Neuron (in vitro differentiated cells): ENCODE data around the gene FGF1.

Experiments
- H2AFZ ChIP-seq: one replicate; pipeline ENCODE4 v1.6.1; 2013; ENCODE audit warnings: low read depth, mild to moderate bottlenecking, inconsistent platforms, low read length, moderate library complexity
- H3K27me3 ChIP-seq: one replicate; pipeline ENCODE4 v1.6.1; 2013; ENCODE audit warnings: low read length; ENCODE audit not compliant: insufficient read depth
- H3K36me3 ChIP-seq: one replicate; pipeline ENCODE4 v1.6.1; 2013; ENCODE audit warnings: low read length; ENCODE audit not compliant: insufficient read depth
- H3K4me1 ChIP-seq: one replicate; pipeline ENCODE4 v1.6.1; 2013; ENCODE audit warnings: low read length; ENCODE audit not compliant: insufficient read depth
- H3K4me3 ChIP-seq: 2 replicates; pipeline ENCODE4 v1.5.1; 2013; ENCODE audit warnings: mild to moderate bottlenecking, low read length, moderate library complexity
- H3K9me3 ChIP-seq: one replicate; pipeline ENCODE4 v1.6.1; 2013; ENCODE audit warnings: low read length

FGF1 gene

DNA sequence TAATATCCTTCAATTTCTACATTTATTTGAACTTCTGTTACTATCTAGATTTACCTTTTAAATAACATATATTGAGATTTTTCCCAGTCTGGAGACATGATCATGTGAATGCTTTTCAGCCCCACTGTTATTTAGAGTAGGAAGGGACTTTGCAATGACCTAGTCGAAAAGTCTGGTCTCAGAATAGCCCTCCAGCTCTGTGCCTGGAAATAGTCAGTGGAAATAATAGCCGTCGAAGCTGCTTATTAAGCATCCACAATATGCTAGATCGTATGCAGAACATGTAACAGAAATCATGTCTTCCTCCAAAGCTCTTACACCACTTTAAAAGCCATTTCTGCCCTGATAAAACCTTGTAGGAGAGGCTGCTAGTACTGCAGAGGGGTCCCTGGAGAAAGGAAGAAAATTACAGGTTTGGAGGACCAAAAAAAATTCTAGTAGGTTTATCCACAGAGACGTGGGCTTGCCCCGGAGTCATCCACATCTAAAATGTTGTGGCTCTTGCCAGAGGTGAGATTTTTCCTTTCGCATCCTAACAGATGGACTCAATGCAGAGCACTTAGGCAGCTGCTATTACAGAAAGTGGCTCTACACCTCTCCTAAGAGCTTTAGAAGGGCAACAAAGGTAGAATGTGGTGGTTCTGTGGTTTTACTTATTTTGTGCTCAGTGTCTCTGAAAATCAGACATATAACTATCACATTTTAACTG lies 2.5 kb upstream of the FGF1 start:
- Histone ChIP-seq H3K4me3 (no peak overlapping the region), H3K9me3 (no peaks in the 10 kb centered on the region), H3K27me3 (no peaks in the 10 kb centered on the region), H3K36me3 (no peaks in the 10 kb centered on the region), H2AFZ (no peak overlapping the region), H3K4me1 (peaks cover 28% of the 10 kb centered on the region)

DNA sequence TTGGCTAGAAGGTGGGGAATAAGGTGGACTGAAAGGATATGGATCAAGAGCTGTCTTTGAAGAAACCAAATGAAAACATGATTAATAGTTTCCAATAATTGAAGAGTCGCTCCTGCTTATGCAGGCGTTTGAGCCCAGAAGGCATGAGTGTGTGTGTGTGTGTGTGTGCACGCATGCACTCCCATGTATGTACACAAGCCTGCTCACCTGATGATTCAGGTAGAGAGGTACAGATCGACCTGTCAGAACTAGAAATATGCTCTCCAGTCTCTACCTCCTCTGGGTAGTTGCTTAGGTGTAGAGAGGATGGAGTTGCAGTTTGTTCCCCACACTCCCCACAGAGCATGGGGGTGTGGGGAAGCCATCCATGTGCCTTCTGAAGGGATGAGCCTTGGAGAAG lies 1.1 kb upstream of the FGF1 start:
- Histone ChIP-seq H2AFZ (no peak overlapping the region), H3K4me1 (peaks cover 28% of the 10 kb centered on the region), H3K36me3 (no peaks in the 10 kb centered on the region), H3K4me3 (no peak overlapping the region), H3K27me3 (no peaks in the 10 kb centered on the region), H3K9me3 (no peaks in the 10 kb centered on the region)

DNA sequence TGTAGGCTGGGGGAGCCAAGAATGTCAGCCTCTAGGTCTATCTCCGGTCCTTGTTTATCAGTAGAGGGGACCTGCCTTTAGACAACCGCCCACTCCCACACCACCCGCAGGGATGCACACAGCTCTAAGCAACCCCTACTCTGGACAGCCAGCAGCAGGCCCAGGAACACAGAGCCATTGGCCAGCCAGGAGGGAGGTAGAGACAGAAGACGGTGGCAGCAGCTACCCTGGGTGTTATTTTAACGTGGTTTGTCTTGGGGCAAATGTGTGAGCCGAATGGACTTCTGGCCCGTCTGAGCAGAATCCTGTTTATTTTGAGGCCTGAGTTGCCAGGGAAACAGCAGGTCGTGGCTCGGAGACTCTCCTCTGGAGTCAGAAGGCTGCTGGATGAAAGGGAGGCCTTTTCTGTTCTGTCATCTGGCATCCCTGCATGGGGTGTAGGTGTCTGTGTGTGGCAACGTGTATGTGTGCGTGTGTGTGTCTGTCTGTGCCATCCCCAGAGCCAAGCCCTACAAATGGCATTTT lies 382 bp upstream of the FGF1 start:
- Histone ChIP-seq H3K36me3 (no peaks in the 10 kb centered on the region), H3K27me3 (no peaks in the 10 kb centered on the region), H3K4me3 (no peak overlapping the region), H2AFZ (no peak overlapping the region), H3K4me1 (peaks cover 28% of the 10 kb centered on the region), H3K9me3 (no peaks in the 10 kb centered on the region)

DNA sequence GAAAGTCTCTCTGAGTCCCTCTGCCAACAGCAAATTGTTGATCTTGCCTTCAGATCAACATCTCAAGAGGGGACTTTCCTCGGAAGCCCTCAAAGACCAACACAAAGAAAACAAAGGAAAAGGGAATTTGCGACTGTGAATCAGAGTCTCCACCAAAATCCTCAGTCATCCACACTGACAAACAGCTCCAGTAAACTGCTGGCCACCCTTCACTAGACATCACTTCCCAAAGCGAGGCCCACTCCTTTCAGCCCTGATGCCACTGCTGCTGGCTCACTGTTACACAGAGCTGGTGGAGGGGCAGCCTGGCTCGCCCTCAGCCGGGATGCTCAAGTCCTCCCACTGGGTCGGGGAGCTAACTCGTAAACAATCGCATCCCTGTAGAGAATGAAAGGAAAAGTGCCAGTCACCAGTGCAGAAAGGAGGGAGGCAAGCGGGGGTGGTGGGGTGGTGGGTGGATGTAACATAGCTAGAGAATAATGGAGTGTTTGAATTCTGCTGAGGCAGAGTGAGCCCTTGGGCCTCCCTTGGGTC lies 1.3 kb downstream of the FGF1 start:
- Histone ChIP-seq H3K4me3 (peak overlapping the region; percentile 0), H3K9me3 (no peaks in the 10 kb centered on the region), H3K4me1 (peaks cover 28% of the 10 kb centered on the region), H3K36me3 (no peaks in the 10 kb centered on the region), H2AFZ (peak overlapping the region; percentile 44), H3K27me3 (no peaks in the 10 kb centered on the region)

DNA sequence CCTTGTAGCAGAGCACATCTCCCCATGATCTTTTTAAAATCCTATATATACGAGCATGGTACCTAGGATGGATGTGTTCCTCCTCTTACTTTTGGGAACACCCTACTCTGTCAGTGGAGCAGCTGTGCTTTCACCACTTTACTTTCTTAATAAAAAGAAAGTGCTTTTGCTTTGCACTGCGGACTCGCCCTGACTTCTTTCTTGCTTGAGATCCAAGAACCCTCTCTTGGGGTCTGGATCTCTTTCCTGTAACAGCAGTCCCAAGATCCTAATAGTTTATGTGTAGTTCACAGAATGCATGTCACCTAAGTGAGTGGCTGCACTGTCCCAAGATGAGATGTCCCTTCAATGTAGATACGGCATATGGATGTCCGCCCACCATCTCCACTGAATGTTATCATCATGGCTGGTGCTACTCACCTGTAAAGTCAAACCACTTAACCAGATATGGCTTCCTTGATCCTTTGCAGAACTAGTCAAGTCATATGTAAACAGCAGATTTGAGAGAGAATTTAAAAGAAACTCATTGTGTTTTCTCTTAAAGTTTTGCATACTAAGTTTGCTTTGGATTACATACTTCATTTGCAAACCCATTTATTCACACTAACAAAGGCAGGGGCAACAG lies 1.9 kb downstream of the FGF1 start:
- Histone ChIP-seq H3K27me3 (no peaks in the 10 kb centered on the region), H3K4me3 (peak overlapping the region; percentile 0), H3K36me3 (no peaks in the 10 kb centered on the region), H3K4me1 (peaks cover 28% of the 10 kb centered on the region), H2AFZ (peak overlapping the region; percentile 44), H3K9me3 (no peaks in the 10 kb centered on the region)

DNA sequence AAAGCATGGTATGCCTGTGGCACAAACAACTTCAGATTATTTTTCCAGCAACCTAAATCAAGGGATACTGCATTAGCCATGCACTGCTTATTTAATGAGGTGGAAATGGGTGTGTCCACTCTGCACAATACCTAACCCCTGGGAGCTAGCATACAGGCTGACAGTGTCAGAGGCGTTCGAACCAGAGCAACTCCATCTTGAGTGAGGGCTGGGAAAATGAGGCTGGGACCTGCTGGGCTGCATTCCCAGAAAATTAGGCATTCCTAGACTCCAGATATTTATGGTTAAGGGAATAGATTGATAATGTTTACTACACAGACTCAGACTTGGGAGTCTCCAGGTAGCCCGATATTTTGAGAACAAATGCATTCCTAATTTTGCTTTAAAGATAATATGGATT lies 2.8 kb downstream of the FGF1 start:
- Histone ChIP-seq H3K4me3 (no peak overlapping the region), H3K36me3 (no peaks in the 10 kb centered on the region), H3K27me3 (no peaks in the 10 kb centered on the region), H3K9me3 (no peaks in the 10 kb centered on the region), H2AFZ (no peak overlapping the region), H3K4me1 (peaks cover 32% of the 10 kb centered on the region)

DNA sequence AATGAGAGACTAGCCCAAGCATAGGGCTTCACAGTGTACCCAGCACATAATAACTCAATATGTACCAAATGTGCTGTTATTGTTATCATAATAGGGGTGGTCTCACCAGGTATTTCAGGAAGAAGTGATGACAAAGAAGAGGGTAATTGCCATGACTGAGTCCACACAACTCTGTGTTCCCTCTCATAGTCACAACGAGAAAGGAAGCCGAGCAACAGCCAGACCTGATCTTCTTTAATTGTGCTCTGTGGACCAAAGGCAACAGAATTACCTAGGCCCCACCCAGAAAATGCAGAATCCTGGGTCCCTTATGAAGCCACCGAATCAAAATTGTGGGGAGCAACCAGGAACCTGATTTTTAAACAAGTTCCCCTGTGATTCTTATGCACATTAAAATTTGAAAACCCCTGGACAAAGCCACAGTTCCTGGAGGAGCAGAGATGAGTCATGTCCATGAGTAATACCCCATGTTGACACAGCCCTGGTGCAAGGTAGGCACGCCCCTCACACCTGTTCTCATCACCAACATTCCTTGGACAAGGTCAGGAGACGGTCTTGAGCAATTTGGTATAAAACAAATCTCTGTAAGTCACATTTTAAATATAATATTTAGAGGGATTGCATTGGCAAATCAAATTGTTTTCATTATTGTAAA lies 5.2 kb downstream of the FGF1 start:
- H3K27me3 ChIP-seq = no peaks in the 10 kb centered on the region
- H3K36me3 ChIP-seq = no peaks in the 10 kb centered on the region
- H3K4me1 ChIP-seq = peaks cover 23% of the 10 kb centered on the region
- H3K4me3 ChIP-seq = no peak overlapping the region
- no peak overlapping the region for H2AFZ ChIP-seq
- no peaks in the 10 kb centered on the region for H3K9me3 ChIP-seq

DNA sequence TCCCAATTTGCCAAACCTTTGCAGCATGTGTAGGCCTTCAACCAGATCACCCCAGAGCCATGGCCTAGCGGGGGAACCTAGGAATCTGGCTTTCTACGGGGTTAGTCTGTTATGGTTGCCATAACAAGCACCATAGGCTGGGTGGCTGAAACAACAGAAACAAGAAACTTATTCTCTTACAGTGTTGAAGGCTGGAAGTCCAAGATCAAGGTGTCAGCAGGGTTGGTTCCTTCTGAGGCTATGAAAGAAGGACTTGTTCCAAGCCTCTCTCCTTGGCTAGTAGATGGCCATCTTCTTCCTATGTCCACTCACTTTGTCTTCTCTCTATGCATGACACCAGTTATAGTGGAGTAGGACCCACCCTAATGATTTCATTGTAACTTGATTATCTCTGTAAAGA lies 6.1 kb downstream of the FGF1 start:
- Histone ChIP-seq H3K4me3 (no peak overlapping the region), H2AFZ (no peak overlapping the region)

DNA sequence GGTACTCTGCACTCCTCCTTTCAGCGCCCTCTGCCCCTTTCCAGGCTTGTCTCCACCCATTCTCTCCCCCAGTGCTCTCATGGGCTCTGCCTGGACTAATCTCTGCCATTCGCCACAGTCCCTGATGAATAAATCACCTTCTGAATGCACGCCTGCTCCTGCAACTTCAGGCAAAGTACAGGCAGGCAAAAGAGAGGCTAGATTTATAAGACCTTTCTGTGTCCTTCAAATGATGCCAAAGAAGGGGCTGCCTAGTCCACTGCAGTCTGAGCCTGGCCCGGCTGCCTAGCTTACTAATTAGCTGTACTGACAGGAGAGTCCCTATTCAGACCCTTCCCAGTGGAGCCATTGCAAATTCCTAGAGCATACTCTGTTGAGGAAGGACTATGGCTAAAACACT lies 7.4 kb downstream of the FGF1 start:
- Histone ChIP-seq H3K4me1 (peaks cover 5% of the 10 kb centered on the region), H3K9me3 (no peaks in the 10 kb centered on the region), H3K4me3 (no peak overlapping the region), H2AFZ (no peak overlapping the region), H3K27me3 (no peaks in the 10 kb centered on the region), H3K36me3 (no peaks in the 10 kb centered on the region)

More for the DNA sequence above, 6.1 kb downstream of the FGF1 start:
- Histone ChIP-seq H3K9me3 (no peaks in the 10 kb centered on the region), H3K27me3 (no peaks in the 10 kb centered on the region), H3K4me1 (peaks cover 13% of the 10 kb centered on the region), H3K36me3 (no peaks in the 10 kb centered on the region)

DNA sequence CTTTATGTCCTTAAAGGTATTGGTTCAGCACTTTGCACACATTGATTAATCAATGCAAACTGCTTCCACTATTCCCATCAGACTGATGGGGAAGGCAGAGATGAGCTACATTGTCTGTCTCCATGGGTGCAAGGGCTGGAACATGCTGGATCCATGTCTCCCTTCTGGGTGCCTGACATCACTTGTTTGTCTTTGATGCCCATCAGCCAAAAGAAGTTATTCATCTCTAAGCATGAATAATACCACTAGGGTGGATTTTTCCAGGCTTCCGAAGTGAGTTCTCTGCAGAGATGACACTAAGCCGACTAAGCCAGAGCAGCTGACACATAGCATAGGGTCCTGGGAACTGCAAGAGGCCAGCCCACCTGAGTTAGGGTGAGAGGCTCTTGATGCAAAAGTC lies 8.7 kb downstream of the FGF1 start:
- Histone ChIP-seq H3K9me3 (no peaks in the 10 kb centered on the region), H3K4me1 (peaks cover 5% of the 10 kb centered on the region), H3K36me3 (no peaks in the 10 kb centered on the region), H3K4me3 (no peak overlapping the region), H2AFZ (no peak overlapping the region), H3K27me3 (no peaks in the 10 kb centered on the region)

DNA sequence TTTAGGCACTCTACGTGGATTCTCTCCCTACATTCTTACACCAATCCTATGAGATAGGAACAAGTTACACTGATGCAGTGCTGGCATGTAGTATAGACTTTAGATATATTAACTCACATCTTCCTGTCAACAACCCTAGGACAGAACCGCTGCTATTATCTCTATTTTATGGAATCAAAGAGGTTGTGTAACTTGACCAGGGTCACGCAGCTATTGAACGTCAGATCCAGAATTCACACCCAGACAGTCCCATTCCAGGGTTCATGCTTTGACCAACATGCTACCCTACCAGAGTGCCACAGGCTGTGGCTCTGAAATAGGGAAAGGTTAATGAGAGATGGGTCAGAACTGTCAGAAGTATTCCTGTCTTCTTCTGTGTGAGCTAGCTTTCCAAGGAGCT lies 9.6 kb downstream of the FGF1 start:
- no peak overlapping the region for H2AFZ ChIP-seq
- no peak overlapping the region for H3K4me3 ChIP-seq
- H3K36me3 ChIP-seq = no peaks in the 10 kb centered on the region
- peaks cover 5% of the 10 kb centered on the region for H3K4me1 ChIP-seq
- H3K27me3 ChIP-seq = no peaks in the 10 kb centered on the region
- H3K9me3 ChIP-seq = no peaks in the 10 kb centered on the region

DNA sequence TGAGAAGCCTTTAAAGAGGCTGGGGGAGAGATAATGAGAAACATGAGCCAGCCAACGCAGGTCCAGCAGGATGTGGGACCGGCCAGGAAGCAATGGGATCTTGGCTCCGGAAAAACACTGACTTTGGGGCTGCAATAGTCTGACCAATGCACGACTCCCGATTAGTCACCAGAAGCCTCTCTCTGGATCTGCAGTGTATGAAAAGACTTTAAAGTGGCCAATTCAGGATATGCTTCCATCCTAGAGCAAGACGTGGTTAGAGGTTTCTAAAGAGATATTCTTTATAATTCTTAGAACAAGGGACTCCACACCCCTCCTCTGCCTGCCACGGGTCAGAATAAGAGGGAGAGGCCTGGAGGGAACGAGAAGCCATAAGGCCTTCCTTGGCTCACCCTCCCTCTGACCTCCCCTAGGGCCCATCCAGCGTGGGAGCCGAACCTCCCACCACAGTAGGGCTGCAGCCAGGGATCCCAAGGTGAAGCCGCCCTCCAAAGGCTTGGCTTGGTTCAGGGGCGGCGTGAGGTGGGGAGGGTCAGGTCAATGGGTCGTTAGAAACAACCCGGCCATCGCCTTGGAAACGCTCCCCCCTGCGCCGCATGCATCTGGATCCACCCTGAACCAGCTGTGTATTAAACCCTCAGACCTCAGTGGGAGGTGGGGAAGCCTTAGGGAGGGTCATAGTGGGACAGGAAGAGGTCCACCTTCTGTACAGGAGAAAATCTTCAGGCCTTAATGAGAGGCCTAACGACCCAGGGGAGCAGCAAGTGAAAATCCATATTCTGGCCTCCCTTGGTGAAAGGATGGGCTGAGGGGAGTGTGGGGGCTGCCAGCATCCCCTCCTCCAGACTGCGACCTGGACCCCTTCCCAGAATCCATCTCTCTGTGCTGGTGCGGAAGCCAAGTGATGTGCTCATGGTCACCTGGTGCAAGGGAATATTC lies 11.1 kb downstream of the FGF1 start:
- Histone ChIP-seq H3K4me3 (no peak overlapping the region), H3K9me3 (no peaks in the 10 kb centered on the region), H3K4me1 (peaks cover 6% of the 10 kb centered on the region), H3K27me3 (no peaks in the 10 kb centered on the region), H3K36me3 (no peaks in the 10 kb centered on the region), H2AFZ (no peak overlapping the region)
